GM12878 (cell line): ENCODE results near the gene MBOAT2.

Experiments used
- USF2 ChIP-seq: IDR thresholded peaks from 2 replicates; pipeline ENCODE4 v1.6.1; 2011; ENCODE audit warnings: low read depth, low read length, improper control_type of control experiment, borderline replicate concordance
- TF ChIP-seq, protein P1 (sequence below): IDR thresholded peaks from 2 replicates; pipeline ENCODE4 v1.6.1; 2012; ENCODE audit warnings: low read length, inconsistent platforms
- TF ChIP-seq, protein P2 (sequence below), 3 experiments: IDR thresholded peaks in 2 of 3; conservative IDR thresholded peaks in 1 of 3; 2 replicates each; pipeline ENCODE4 v1.5.1; 2011; ENCODE audit warnings: low read depth in 3 of 3, low read length in 3 of 3, mild to moderate bottlenecking in 3 of 3, control low read depth in 2 of 3, moderate library complexity in 2 of 3, inconsistent platforms in 1 of 3, mixed read lengths in 1 of 3; ENCODE audit not compliant: control insufficient read depth in 2 of 3, insufficient read depth in 1 of 3; ENCODE audit errors: extremely low read depth in 1 of 3

GRCh38 chr2:8831516-8831915 lies 172.0 kb downstream of the MBOAT2 start:
- TF ChIP-seq USF2, result no peak
- TF ChIP-seq, protein P1, sequence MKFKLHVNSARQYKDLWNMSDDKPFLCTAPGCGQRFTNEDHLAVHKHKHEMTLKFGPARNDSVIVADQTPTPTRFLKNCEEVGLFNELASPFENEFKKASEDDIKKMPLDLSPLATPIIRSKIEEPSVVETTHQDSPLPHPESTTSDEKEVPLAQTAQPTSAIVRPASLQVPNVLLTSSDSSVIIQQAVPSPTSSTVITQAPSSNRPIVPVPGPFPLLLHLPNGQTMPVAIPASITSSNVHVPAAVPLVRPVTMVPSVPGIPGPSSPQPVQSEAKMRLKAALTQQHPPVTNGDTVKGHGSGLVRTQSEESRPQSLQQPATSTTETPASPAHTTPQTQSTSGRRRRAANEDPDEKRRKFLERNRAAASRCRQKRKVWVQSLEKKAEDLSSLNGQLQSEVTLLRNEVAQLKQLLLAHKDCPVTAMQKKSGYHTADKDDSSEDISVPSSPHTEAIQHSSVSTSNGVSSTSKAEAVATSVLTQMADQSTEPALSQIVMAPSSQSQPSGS, result no peak
- TF ChIP-seq, protein P2, sequence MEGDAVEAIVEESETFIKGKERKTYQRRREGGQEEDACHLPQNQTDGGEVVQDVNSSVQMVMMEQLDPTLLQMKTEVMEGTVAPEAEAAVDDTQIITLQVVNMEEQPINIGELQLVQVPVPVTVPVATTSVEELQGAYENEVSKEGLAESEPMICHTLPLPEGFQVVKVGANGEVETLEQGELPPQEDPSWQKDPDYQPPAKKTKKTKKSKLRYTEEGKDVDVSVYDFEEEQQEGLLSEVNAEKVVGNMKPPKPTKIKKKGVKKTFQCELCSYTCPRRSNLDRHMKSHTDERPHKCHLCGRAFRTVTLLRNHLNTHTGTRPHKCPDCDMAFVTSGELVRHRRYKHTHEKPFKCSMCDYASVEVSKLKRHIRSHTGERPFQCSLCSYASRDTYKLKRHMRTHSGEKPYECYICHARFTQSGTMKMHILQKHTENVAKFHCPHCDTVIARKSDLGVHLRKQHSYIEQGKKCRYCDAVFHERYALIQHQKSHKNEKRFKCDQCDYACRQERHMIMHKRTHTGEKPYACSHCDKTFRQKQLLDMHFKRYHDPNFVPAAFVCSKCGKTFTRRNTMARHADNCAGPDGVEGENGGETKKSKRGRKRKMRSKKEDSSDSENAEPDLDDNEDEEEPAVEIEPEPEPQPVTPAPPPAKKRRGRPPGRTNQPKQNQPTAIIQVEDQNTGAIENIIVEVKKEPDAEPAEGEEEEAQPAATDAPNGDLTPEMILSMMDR (IDR thresholded peaks at IDR 0.05 in 2 of 3, conservative IDR thresholded peaks at IDR 0.05 in 1 of 3; ENCODE audit: control insufficient read depth in 2 of 3, extremely low read depth in 1 of 3, insufficient read depth in 1 of 3, low read depth in 3 of 3, low read length in 3 of 3), result no peak
